Gastrocnemius medialis (tissue), 4 donors: ENCODE results near the gene NLRC3.

Experiments used
- POLR2A ChIP-seq, 2 donors: fragments of 450-650 bp; IDR thresholded peaks; one replicate each; pipeline ENCODE4 v1.6.1; 2017; ENCODE audit warnings: antibody characterized with exemption in 2 of 2, mild to moderate bottlenecking in 2 of 2, moderate library complexity in 2 of 2
- TF ChIP-seq, protein P1 (sequence below), 5 experiments: fragments of 450-650 bp in 3 of 5; fragments of 200-600 bp in 2 of 5; sonication (generic) in 2 of 5; IDR thresholded peaks in 4 of 5; conservative IDR thresholded peaks in 1 of 5; 1 replicate in 4 of 5; 2 replicates in 1 of 5; pipeline ENCODE4 v1.5.1; 2016 to 2019; ENCODE audit warnings: antibody characterized with exemption in 5 of 5, mild to moderate bottlenecking in 3 of 5, moderate library complexity in 3 of 5

DNA sequence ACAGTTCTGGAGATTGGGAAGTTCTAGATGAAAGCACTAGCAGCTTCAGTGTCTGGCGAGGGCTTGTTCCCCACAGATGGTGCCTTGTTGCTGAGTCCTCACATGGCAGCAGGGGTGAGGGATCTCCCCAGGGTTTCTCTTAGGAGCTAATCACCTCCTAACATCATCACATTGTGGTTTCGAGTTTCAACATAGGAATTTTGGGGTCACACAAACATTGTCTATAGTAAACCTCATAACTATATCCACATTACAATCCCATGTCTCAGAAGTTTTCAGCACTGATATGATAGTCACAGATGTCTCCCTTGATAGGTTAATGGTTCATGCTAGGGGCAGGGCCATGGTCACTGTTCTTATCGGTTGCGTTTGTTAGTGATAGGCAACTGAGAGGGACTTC, 62.6 kb downstream of the NLRC3 start:
- TF ChIP-seq, protein P1, sequence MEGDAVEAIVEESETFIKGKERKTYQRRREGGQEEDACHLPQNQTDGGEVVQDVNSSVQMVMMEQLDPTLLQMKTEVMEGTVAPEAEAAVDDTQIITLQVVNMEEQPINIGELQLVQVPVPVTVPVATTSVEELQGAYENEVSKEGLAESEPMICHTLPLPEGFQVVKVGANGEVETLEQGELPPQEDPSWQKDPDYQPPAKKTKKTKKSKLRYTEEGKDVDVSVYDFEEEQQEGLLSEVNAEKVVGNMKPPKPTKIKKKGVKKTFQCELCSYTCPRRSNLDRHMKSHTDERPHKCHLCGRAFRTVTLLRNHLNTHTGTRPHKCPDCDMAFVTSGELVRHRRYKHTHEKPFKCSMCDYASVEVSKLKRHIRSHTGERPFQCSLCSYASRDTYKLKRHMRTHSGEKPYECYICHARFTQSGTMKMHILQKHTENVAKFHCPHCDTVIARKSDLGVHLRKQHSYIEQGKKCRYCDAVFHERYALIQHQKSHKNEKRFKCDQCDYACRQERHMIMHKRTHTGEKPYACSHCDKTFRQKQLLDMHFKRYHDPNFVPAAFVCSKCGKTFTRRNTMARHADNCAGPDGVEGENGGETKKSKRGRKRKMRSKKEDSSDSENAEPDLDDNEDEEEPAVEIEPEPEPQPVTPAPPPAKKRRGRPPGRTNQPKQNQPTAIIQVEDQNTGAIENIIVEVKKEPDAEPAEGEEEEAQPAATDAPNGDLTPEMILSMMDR (IDR thresholded peaks at IDR 0.05 in 4 of 5, conservative IDR thresholded peaks at IDR 0.05 in 1 of 5), result no peak
- TF ChIP-seq POLR2A (IDR thresholded peaks at IDR 0.05), result no peak
